AG10803 (cell line): ENCODE data around the gene KDELR3.

ENCODE experiments used
- DNase-seq: peaks from one replicate; pipeline ENCODE4 v3.0.0; 2010; ENCODE audit warnings: low read depth
- H3K4me3 ChIP-seq: 2 replicates; pipeline ENCODE4 v1.5.1; 2011; ENCODE audit warnings: mild to moderate bottlenecking, low read length, control low read depth
- CTCF ChIP-seq: conservative IDR thresholded peaks from 2 replicates; pipeline ENCODE4 v1.5.1; 2011; ENCODE audit warnings: mild to moderate bottlenecking, low read length, control low read depth, inconsistent platforms

KDELR3 gene

GRCh38 chr22:38456272-38456835 lies 11.5 kb upstream of the KDELR3 start:
- TF ChIP-seq CTCF, result no peak
- DNase-seq, result no peak
- H3K4me3 ChIP-seq, result no peak overlapping the region

DNA sequence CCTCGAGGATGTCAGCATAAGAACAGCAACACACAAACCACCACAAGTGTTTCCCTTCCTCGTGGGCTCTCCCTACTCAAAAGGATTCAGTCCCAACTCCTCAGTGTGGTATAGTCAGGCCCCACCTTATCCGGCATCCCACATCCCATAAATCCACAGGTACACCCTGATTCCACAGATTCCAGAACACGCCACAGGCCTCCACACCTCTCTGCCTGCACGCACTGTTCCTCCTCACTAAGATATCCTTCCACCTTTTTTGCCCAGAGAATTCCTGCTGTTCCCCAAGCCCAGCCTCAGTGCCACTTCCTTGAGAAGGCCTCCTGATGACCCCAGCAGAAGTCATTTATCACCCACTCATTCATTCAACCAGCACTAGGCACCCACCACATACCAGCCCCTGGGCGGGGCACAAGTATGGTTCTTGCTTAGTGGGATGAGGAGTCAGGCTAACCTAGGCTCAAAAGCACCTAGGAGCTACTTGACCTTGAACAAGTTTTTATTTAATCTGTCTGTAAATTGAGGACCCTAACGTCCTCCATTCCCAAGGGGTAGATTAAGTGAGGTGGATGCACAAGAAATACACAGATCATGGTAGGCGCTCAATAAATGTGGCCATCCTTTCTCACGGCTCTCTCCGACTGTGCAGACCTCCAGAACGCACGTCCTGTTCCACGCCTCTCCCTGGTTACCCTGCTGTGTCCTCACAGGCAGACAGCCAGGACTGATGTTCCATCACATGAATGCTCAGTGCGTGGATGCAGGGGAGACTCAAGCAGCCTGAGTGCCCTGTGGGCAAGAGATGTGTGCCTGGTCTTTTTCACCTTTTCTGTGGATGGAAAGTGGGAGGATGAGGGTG lies 10.8 kb upstream of the KDELR3 start:
- TF ChIP-seq CTCF, result no peak

DNA sequence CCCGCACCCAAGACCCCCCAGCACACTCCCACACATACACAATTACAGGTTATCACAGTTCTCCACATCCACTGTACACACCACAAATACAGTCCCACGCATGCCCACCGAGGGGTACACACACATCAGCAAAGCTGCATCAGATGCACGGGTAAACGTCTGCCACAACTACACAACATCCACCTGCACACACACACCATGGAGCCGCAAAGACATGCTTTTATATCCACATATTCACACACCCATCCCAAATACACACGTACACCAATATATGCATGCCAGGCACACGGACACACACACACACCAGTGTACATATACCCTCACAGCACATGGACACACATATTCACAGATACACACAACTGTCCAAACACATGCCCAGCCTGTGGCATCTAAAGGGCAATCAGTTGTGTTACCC lies 7.5 kb upstream of the KDELR3 start:
- no peak for DNase-seq
- TF ChIP-seq CTCF, result no peak

More for the DNA sequence above, 10.8 kb upstream of the KDELR3 start:
- no peak overlapping the region for H3K4me3 ChIP-seq
- no peak for DNase-seq

GRCh38 chr22:38461057-38461413 lies 6.9 kb upstream of the KDELR3 start:
- no peak for TF ChIP-seq CTCF
- no peak overlapping the region for H3K4me3 ChIP-seq
- DNase-seq, result no peak

More for the DNA sequence above, 7.5 kb upstream of the KDELR3 start:
- H3K4me3 ChIP-seq, result no peak overlapping the region

DNA sequence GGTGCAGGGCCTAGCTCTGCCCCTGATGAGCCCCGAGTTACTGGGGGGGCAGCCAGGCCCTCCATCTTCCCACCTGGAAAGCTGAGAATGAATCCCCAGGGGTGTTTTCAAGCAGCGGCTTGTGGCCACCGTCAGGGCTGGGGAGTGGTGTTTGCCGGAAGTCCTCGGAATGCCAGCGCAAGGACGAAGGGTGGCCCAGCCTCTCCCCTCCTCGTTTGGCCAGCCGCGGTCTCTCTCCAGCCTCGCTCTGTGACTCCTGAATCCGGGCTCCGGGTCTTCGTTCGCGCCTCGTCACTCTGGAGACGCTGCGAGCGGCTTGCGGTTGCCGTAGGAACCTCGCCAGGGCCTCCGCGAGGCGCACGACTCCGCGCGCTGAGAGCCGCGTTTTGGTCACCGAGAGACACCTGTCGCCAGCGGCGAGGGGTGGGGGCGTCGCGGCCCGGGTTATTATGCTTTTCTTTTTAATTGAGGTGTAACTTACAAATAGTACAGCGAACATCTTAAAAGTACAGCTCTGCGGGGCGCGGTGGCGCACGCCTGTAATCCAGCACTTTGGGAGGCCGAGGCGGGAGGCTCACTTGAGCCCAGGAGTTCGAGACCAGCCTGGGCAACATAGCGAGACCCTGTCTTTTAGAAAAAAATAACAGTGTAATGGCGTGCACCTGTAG lies 6.3 kb upstream of the KDELR3 start:
- DNase-seq, result peak; percentile 80
- no peak for TF ChIP-seq CTCF
- H3K4me3 ChIP-seq, result peak overlapping the region; percentile 24

DNA sequence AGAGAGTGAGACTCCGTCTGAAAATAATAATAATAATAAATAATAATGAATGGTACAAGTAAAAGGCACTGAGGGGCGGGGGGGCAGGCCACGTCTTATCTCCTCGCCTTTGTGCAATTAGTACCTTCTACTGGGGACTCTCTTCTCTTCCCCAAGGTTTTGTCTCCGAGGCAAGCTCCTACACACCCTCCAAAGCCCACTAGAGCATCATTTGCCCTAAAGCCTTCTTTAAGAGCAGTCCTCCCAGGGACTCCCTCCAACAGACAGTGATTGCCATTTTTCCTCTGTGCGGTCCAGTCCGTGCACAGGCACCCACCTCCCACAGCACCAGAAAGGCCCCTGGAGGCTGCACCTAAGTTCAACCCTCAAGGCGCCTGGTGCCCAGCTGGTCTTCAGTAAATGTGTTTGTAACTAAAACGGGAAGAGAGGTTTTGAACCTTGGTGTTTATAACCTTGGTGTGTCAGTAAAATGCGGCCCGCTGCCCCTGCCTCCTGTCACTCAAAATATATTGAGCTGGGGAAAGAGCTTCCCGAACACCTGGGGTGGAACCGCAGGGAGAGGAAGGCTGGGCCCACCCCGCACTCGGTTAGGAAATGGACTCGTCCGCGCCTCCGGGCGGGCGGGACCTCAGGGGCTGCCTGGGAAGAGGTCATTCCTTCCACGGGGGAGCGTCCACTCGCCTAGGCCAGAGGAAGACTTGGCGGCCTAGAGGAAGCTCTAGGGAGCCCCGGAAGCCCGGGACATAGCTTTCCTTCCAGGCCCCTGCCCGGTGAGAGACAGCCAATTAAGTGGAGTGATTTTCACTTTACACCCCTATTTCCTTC lies 4.7 kb upstream of the KDELR3 start:
- no peak for DNase-seq
- no peak for TF ChIP-seq CTCF
- H3K4me3 ChIP-seq, result no peak overlapping the region
